ENCODE data around the gene ATRN.

The ATRN gene

DNA sequence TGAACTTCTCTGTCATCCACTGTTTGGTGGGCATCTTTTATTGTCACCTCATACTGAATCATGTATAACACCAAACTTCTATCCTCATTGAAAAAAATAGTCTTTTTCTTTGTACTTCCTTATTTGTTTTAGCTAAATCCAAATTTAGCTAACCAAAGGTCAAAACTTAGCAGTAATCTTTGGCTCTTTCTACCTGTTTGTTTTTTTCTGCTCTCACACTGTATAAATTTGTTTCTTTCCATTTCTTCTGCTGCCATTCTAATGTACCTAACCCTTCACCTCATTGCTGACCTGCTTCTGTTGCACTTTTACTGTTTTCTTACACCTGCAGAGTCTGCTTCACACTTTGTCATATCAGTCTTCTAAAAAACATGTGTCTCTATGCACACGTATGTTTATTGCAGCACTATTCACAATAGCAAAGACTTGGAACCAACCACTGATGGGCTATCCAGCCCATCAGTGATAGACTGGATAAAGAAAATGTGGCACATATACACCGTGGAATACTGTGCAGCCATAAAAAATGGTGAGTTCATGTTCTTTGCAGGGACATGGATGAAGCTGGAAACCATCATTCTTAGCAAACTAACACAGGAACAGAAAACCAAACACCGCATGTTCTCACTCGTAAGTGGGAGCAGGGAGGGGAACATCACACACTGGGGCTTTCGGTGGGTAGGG, 7.2 kb downstream of the ATRN start:
- H3K4me2 ChIP-seq (ENCODE audit: low read depth, low read length, poor library complexity, severe bottlenecking), result no peak overlapping the region
- H3F3A ChIP-seq (ENCODE audit: low read depth), result no peaks in the 10 kb centered on the region
- peaks cover 17% of the 10 kb centered on the region for H3K4me1 ChIP-seq (ENCODE audit: insufficient read depth, low read length, poor library complexity, severe bottlenecking)
- H3K9ac ChIP-seq (ENCODE audit: low read depth, low read length, poor library complexity, severe bottlenecking), result no peak overlapping the region
- no peak overlapping the region for H3K4me3 ChIP-seq (ENCODE audit: low read length, poor library complexity, severe bottlenecking)
- no peaks in the 10 kb centered on the region for H3K27me3 ChIP-seq (ENCODE audit: insufficient read depth, low read length, poor library complexity, severe bottlenecking)
- TF ChIP-seq EZH2phosphoT487 (IDR thresholded peaks at IDR 0.05; ENCODE audit: borderline replicate concordance), result no peak
- TF ChIP-seq, protein P1, sequence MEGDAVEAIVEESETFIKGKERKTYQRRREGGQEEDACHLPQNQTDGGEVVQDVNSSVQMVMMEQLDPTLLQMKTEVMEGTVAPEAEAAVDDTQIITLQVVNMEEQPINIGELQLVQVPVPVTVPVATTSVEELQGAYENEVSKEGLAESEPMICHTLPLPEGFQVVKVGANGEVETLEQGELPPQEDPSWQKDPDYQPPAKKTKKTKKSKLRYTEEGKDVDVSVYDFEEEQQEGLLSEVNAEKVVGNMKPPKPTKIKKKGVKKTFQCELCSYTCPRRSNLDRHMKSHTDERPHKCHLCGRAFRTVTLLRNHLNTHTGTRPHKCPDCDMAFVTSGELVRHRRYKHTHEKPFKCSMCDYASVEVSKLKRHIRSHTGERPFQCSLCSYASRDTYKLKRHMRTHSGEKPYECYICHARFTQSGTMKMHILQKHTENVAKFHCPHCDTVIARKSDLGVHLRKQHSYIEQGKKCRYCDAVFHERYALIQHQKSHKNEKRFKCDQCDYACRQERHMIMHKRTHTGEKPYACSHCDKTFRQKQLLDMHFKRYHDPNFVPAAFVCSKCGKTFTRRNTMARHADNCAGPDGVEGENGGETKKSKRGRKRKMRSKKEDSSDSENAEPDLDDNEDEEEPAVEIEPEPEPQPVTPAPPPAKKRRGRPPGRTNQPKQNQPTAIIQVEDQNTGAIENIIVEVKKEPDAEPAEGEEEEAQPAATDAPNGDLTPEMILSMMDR (conservative IDR thresholded peaks at IDR 0.05; ENCODE audit: low read length), result no peak
- H3K9me3 ChIP-seq (ENCODE audit: insufficient read depth, low read depth, low read length), result no peaks in the 10 kb centered on the region
- H4K20me1 ChIP-seq (ENCODE audit: insufficient read depth, low read length, poor library complexity, severe bottlenecking), result no peaks in the 10 kb centered on the region
- H3K79me2 ChIP-seq (ENCODE audit: insufficient read depth, low read length), result peaks cover 23% of the 10 kb centered on the region
- H3K36me3 ChIP-seq (ENCODE audit: insufficient read depth, low read length), result no peaks in the 10 kb centered on the region
- no peak overlapping the region for H2AFZ ChIP-seq (ENCODE audit: low read length)
- H3K9me2 ChIP-seq (replicated peaks; ENCODE audit: low read depth, low read length), result no peaks in the 10 kb centered on the region

DNA sequence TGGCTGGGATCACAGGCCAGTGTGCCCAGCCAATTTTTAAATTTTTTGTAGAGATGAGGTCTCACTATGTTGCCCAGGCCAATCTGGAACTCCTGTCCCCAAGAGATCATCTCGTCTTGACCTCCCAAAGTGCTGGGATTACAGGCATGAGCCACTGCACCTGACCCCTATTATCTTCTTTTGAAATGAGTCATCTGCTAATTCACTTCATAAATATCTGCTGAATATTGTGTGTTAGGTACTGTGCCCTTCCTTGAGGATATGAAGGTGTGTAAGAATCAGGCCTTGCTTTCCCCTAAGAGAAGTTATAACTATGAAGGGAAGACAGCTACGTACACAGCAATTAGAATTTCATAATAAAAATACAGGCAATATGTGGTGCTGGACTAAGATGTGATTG, 8.2 kb downstream of the ATRN start:
- Histone ChIP-seq H3K9ac (ENCODE audit: low read depth, low read length, poor library complexity, severe bottlenecking) (no peak overlapping the region), H3K79me2 (ENCODE audit: insufficient read depth, low read length) (peaks cover 13% of the 10 kb centered on the region)

DNA sequence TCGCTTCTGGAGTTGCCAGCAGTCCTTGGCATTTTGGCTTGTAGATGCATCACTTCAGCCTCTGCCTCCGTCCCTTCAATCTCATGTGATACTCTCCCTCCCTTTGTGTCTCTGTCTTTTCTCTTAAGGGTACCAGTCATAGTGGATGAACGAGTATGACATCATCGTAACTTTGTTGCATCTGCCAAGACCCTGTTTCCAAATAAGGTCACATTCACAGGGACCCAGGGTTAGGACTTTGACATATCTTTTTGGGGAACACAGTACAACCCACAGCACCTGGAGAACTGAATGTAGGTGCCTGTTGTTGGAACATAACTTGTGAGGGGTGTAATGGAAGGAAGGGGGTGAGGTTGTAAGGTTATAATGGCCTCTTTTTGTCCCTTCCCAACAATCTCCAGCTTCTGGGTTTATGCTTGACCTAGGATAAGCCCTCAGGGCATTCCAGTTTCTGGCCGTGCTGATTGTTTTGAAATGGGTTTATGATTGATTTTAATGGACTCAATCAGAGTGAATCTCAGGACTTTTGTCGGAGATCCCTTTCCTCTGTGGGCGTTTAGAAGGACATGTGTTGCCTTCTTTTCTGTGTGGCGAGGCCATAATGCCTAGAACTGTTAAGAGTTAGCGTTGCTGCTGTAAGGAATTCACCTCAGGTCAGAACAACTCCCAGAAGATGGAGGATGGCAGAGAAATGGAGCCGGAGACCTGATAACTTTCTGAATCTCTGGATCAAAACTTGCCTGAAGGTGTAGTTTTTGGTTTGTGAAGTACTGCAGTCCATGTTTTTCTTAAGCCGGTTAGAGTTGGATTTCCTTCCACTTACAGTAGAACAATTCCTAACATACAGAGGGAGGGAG, 9.2 kb downstream of the ATRN start:
- no peaks in the 10 kb centered on the region for H3K27me3 ChIP-seq (ENCODE audit: insufficient read depth, low read length, poor library complexity, severe bottlenecking)
- H3K36me3 ChIP-seq (ENCODE audit: insufficient read depth, low read length), result no peaks in the 10 kb centered on the region
- peaks cover 10% of the 10 kb centered on the region for H3K4me1 ChIP-seq (ENCODE audit: insufficient read depth, low read length, poor library complexity, severe bottlenecking)
- H3K9ac ChIP-seq (ENCODE audit: low read depth, low read length, poor library complexity, severe bottlenecking), result no peak overlapping the region
- no peak overlapping the region for H2AFZ ChIP-seq (ENCODE audit: low read length)
- no peak overlapping the region for H3K4me3 ChIP-seq (ENCODE audit: low read length, poor library complexity, severe bottlenecking)
- peak overlapping the region; percentile 10 for H3K4me2 ChIP-seq (ENCODE audit: low read depth, low read length, poor library complexity, severe bottlenecking)
- H3K9me3 ChIP-seq (ENCODE audit: insufficient read depth, low read depth, low read length), result no peaks in the 10 kb centered on the region
- peaks cover 4% of the 10 kb centered on the region for H4K20me1 ChIP-seq (ENCODE audit: insufficient read depth, low read length, poor library complexity, severe bottlenecking)
- no peak for TF ChIP-seq EZH2phosphoT487 (IDR thresholded peaks at IDR 0.05; ENCODE audit: borderline replicate concordance)
- TF ChIP-seq, protein P1 (conservative IDR thresholded peaks at IDR 0.05; ENCODE audit: low read length), result no peak
- no peaks in the 10 kb centered on the region for H3K9me2 ChIP-seq (replicated peaks; ENCODE audit: low read depth, low read length)
- peaks cover 12% of the 10 kb centered on the region for H3K79me2 ChIP-seq (ENCODE audit: insufficient read depth, low read length)
- H3F3A ChIP-seq (ENCODE audit: low read depth), result no peaks in the 10 kb centered on the region

More for the DNA sequence above, 8.2 kb downstream of the ATRN start:
- Histone ChIP-seq H4K20me1 (ENCODE audit: insufficient read depth, low read length, poor library complexity, severe bottlenecking) (peaks cover under 1% of the 10 kb centered on the region), H3K36me3 (ENCODE audit: insufficient read depth, low read length) (no peaks in the 10 kb centered on the region), H3K9me2 (replicated peaks; ENCODE audit: low read depth, low read length) (no peaks in the 10 kb centered on the region), H2AFZ (ENCODE audit: low read length) (no peak overlapping the region), H3K9me3 (ENCODE audit: insufficient read depth, low read depth, low read length) (no peaks in the 10 kb centered on the region), H3K4me3 (ENCODE audit: low read length, poor library complexity, severe bottlenecking) (no peak overlapping the region), H3K4me1 (ENCODE audit: insufficient read depth, low read length, poor library complexity, severe bottlenecking) (peaks cover 7% of the 10 kb centered on the region), H3K27me3 (ENCODE audit: insufficient read depth, low read length, poor library complexity, severe bottlenecking) (no peaks in the 10 kb centered on the region), H3F3A (ENCODE audit: low read depth) (no peaks in the 10 kb centered on the region), H3K4me2 (ENCODE audit: low read depth, low read length, poor library complexity, severe bottlenecking) (no peak overlapping the region)
- no peak for TF ChIP-seq EZH2phosphoT487 (IDR thresholded peaks at IDR 0.05; ENCODE audit: borderline replicate concordance)
- TF ChIP-seq, protein P1 (conservative IDR thresholded peaks at IDR 0.05; ENCODE audit: low read length), result no peak

All from Loucy (cell line).